ENCODE measurements around the gene PADI2.

PADI2 gene

GRCh38 chr1:17097147-17097546 lies 22.1 kb downstream of the PADI2 start:
- Mint-ChIP-seq H3K27ac (no peak overlapping the region), H3K4me3 (no peak overlapping the region)
- ATAC-seq (replicated peaks): no peak

GRCh38 chr1:17096584-17096983 lies 22.7 kb downstream of the PADI2 start:
- Mint-ChIP-seq H3K4me3 (no peak overlapping the region), H3K27ac (no peak overlapping the region), H3K27me3 (no peaks in the 10 kb centered on the region), H3K9me3 (peaks cover 0 to 9% of the 10 kb centered on the region in 2 donors), H3K36me3 (peaks cover 1 to 5% of the 10 kb centered on the region in 2 donors), H3K4me1 (peaks cover 0 to 7% of the 10 kb centered on the region in 2 donors)
- no peak for DNase-seq
- ATAC-seq (replicated peaks): no peak

More at GRCh38 chr1:17097147-17097546, 22.1 kb downstream of the PADI2 start:
- H3K9me3 Mint-ChIP-seq: peaks cover 0 to 8% of the 10 kb centered on the region in 2 donors
- peaks cover 0 to 7% of the 10 kb centered on the region in 2 donors for H3K4me1 Mint-ChIP-seq
- no peak for DNase-seq
- H3K27me3 Mint-ChIP-seq: no peaks in the 10 kb centered on the region
- peaks cover 1 to 5% of the 10 kb centered on the region in 2 donors for H3K36me3 Mint-ChIP-seq

- no peak for ATAC-seq (replicated peaks)
- Mint-ChIP-seq H3K36me3 (peaks cover 1 to 5% of the 10 kb centered on the region in 2 donors), H3K9me3 (peaks cover 0 to 9% of the 10 kb centered on the region in 2 donors), H3K27me3 (no peaks in the 10 kb centered on the region), H3K4me1 (peaks cover 0 to 5% of the 10 kb centered on the region in 2 donors), H3K27ac (no peak overlapping the region), H3K4me3 (no peak overlapping the region)
- no peak for DNase-seq
Observed at GRCh38 chr1:17095141-17095540, 24.1 kb downstream of the PADI2 start.

GRCh38 chr1:17094664-17095063 lies 24.6 kb downstream of the PADI2 start:
- Mint-ChIP-seq H3K27me3 (no peaks in the 10 kb centered on the region), H3K36me3 (peaks cover 1 to 5% of the 10 kb centered on the region in 2 donors), H3K27ac (no peak overlapping the region), H3K9me3 (peaks cover 0 to 9% of the 10 kb centered on the region in 2 donors), H3K4me1 (no peaks in the 10 kb centered on the region), H3K4me3 (no peak overlapping the region)
- ATAC-seq (replicated peaks) (peak; percentile 63 to 91), DNase-seq (no peak)

- ATAC-seq (replicated peaks) (no peak), DNase-seq (no peak)
- Mint-ChIP-seq H3K27ac (no peak overlapping the region), H3K36me3 (peaks cover 1 to 5% of the 10 kb centered on the region in 2 donors), H3K9me3 (peaks cover 0 to 9% of the 10 kb centered on the region in 2 donors), H3K27me3 (no peaks in the 10 kb centered on the region), H3K4me3 (no peak overlapping the region), H3K4me1 (no peaks in the 10 kb centered on the region)
Observed at GRCh38 chr1:17093822-17094393, 25.3 kb downstream of the PADI2 start.

- Mint-ChIP-seq H3K27ac (no peak overlapping the region), H3K4me1 (no peaks in the 10 kb centered on the region), H3K4me3 (no peak overlapping the region), H3K36me3 (peaks cover 1 to 5% of the 10 kb centered on the region in 2 donors), H3K9me3 (peaks cover 0 to 9% of the 10 kb centered on the region in 2 donors), H3K27me3 (no peaks in the 10 kb centered on the region)
- DNase-seq (no peak), ATAC-seq (replicated peaks) (no peak)
Observed at GRCh38 chr1:17091252-17091651, 28.0 kb downstream of the PADI2 start.

GRCh38 chr1:17089506-17089905 lies 29.7 kb downstream of the PADI2 start:
- ATAC-seq (replicated peaks) (no peak), DNase-seq (no peak)
- Mint-ChIP-seq H3K4me3 (no peak overlapping the region), H3K9me3 (peaks cover 0 to 9% of the 10 kb centered on the region in 2 donors), H3K27ac (no peak overlapping the region), H3K36me3 (peaks cover 1 to 5% of the 10 kb centered on the region in 2 donors), H3K4me1 (no peaks in the 10 kb centered on the region), H3K27me3 (no peaks in the 10 kb centered on the region)

- H3K27ac Mint-ChIP-seq: no peak overlapping the region
- H3K27me3 Mint-ChIP-seq: peaks cover 0 to 9% of the 10 kb centered on the region in 2 donors
- DNase-seq (no peak), ATAC-seq (replicated peaks) (no peak)
- H3K4me3 Mint-ChIP-seq: no peak overlapping the region
- H3K9me3 Mint-ChIP-seq: no peaks in the 10 kb centered on the region
- H3K4me1 Mint-ChIP-seq: no peaks in the 10 kb centered on the region
- H3K36me3 Mint-ChIP-seq: no peaks in the 10 kb centered on the region
Observed at GRCh38 chr1:17086751-17087150, 32.5 kb downstream of the PADI2 start.

- H3K9me3 Mint-ChIP-seq: no peaks in the 10 kb centered on the region
- no peak for ATAC-seq (replicated peaks)
- no peaks in the 10 kb centered on the region for H3K36me3 Mint-ChIP-seq
- DNase-seq: no peak
- peaks cover 0 to 9% of the 10 kb centered on the region in 2 donors for H3K27me3 Mint-ChIP-seq
- H3K4me1 Mint-ChIP-seq: no peaks in the 10 kb centered on the region
- no peak overlapping the region for H3K4me3 Mint-ChIP-seq
- no peak overlapping the region for H3K27ac Mint-ChIP-seq
Observed at GRCh38 chr1:17084787-17085186, 34.5 kb downstream of the PADI2 start.

- no peaks in the 10 kb centered on the region for H3K4me1 Mint-ChIP-seq
- no peak for ATAC-seq (replicated peaks)
- no peak overlapping the region for H3K4me3 Mint-ChIP-seq
- DNase-seq: no peak
- no peak overlapping the region for H3K27ac Mint-ChIP-seq
- no peaks in the 10 kb centered on the region for H3K9me3 Mint-ChIP-seq
- peaks cover 0 to 9% of the 10 kb centered on the region in 2 donors for H3K27me3 Mint-ChIP-seq
- H3K36me3 Mint-ChIP-seq: no peaks in the 10 kb centered on the region
Observed at GRCh38 chr1:17082761-17083160, 36.5 kb downstream of the PADI2 start.

GRCh38 chr1:17081439-17081838 lies 37.8 kb downstream of the PADI2 start:
- no peaks in the 10 kb centered on the region for H3K4me1 Mint-ChIP-seq
- ATAC-seq (replicated peaks) (no peak), DNase-seq (no peak)
- peaks cover 5 to 16% of the 10 kb centered on the region in 2 donors for H3K27me3 Mint-ChIP-seq
- H3K36me3 Mint-ChIP-seq: no peaks in the 10 kb centered on the region
- no peaks in the 10 kb centered on the region for H3K9me3 Mint-ChIP-seq
- H3K27ac Mint-ChIP-seq: no peak overlapping the region
- H3K4me3 Mint-ChIP-seq: no peak overlapping the region

- no peak overlapping the region for H3K27ac Mint-ChIP-seq
- no peaks in the 10 kb centered on the region for H3K4me1 Mint-ChIP-seq
- DNase-seq: no peak
- no peak overlapping the region for H3K4me3 Mint-ChIP-seq
- H3K27me3 Mint-ChIP-seq: peaks cover 5 to 16% of the 10 kb centered on the region in 2 donors
- H3K9me3 Mint-ChIP-seq: no peaks in the 10 kb centered on the region
- no peak for ATAC-seq (replicated peaks)
- no peaks in the 10 kb centered on the region for H3K36me3 Mint-ChIP-seq
Observed at GRCh38 chr1:17080880-17081279, 38.4 kb downstream of the PADI2 start.

- peaks cover 2 to 4% of the 10 kb centered on the region in 2 donors for H3K9me3 Mint-ChIP-seq
- H3K36me3 Mint-ChIP-seq: peaks cover 2 to 5% of the 10 kb centered on the region in 2 donors
- peaks cover 8 to 16% of the 10 kb centered on the region in 2 donors for H3K27me3 Mint-ChIP-seq
- no peak for DNase-seq
- H3K4me3 Mint-ChIP-seq: no peak overlapping the region
- no peak for ATAC-seq (replicated peaks)
- no peak overlapping the region for H3K27ac Mint-ChIP-seq
- H3K4me1 Mint-ChIP-seq: no peaks in the 10 kb centered on the region
Observed at GRCh38 chr1:17080085-17080759, 39.0 kb downstream of the PADI2 start.

GRCh38 chr1:17078991-17079868 lies 40.0 kb downstream of the PADI2 start:
- H3K9me3 Mint-ChIP-seq: peaks cover 2 to 5% of the 10 kb centered on the region in 2 donors
- DNase-seq: no peak
- H3K27ac Mint-ChIP-seq: no peak overlapping the region
- H3K4me1 Mint-ChIP-seq: no peaks in the 10 kb centered on the region
- no peak for ATAC-seq (replicated peaks)
- H3K36me3 Mint-ChIP-seq: peaks cover 2 to 5% of the 10 kb centered on the region in 2 donors
- H3K27me3 Mint-ChIP-seq: peaks cover 8 to 14% of the 10 kb centered on the region in 2 donors
- no peak overlapping the region for H3K4me3 Mint-ChIP-seq

Measured in stimulated activated naive B cell treated with anti-CD40 and anti-IgM and Interleukin-4, amounts not matched to agents 10 μg/mL and 1 μg/mL and 100 μg/mL, for 72 hours (primary cell).